Kidney epithelial cell (primary cell): ENCODE results near the gene OCSTAMP. TPM values are rescaled to one million over a fixed set of nuclear protein-coding genes. Genes with fewer than 3 reads are reported as not detected.

Experiments used
- DNase-seq: peaks from one replicate; pipeline ENCODE4 v3.0.0-alpha.2; 2010; ENCODE audit warnings: low read depth
- H3K27me3 ChIP-seq: 2 replicates; pipeline ENCODE4 v1.6.0; 2011; ENCODE audit warnings: low read length; ENCODE audit not compliant: control insufficient read depth, insufficient read depth
- H3K36me3 ChIP-seq: 2 replicates; pipeline ENCODE4 v1.5.1; 2011; ENCODE audit warnings: low read length; ENCODE audit not compliant: control insufficient read depth, insufficient read depth
- H3K4me3 ChIP-seq: 2 replicates; pipeline ENCODE4 v1.5.1; 2011; ENCODE audit warnings: low read depth, mild to moderate bottlenecking, control low read depth, low read length
- total RNA-seq: library from RNA; depleted of rRNA; stranded (reverse); fragments of >200 nt; gene quantifications from 2 replicates; pipeline ENCODE4 v1.2.3, GENCODE V29; 2015
- TF ChIP-seq, protein P1 (sequence below): IDR thresholded peaks from 2 replicates; pipeline ENCODE4 v1.5.1; 2011; ENCODE audit warnings: mild to moderate bottlenecking, moderate library complexity, low read length, control low read depth, inconsistent platforms; ENCODE audit not compliant: insufficient read depth, poor library complexity, severe bottlenecking

The OCSTAMP gene
- total RNA-seq, 1 donor from 2014 or later, result not detected

DNA sequence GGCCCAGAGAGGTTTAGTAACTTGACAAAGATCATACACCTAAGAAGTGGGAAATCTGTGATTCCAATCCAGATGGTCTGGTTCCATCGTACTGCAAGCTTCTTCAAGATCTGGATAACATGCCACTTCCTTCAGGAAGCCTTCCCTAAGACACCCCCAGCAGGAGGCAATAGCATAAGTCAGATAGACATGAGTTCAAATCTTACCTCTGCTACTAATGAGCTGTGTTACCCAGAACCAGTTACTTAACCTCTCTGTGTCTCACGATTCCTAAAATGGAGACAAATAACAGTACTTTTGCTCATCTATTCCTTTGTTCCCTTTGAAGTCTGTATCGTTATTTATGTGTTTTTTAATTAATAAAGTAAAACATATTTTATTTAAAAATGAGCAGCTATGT is 22.3 kb upstream of the OCSTAMP start:
- no peak for DNase-seq
- Histone ChIP-seq H3K36me3 (no peaks in the 10 kb centered on the region), H3K27me3 (peaks cover 2% of the 10 kb centered on the region), H3K4me3 (no peak overlapping the region)
- TF ChIP-seq, protein P1, sequence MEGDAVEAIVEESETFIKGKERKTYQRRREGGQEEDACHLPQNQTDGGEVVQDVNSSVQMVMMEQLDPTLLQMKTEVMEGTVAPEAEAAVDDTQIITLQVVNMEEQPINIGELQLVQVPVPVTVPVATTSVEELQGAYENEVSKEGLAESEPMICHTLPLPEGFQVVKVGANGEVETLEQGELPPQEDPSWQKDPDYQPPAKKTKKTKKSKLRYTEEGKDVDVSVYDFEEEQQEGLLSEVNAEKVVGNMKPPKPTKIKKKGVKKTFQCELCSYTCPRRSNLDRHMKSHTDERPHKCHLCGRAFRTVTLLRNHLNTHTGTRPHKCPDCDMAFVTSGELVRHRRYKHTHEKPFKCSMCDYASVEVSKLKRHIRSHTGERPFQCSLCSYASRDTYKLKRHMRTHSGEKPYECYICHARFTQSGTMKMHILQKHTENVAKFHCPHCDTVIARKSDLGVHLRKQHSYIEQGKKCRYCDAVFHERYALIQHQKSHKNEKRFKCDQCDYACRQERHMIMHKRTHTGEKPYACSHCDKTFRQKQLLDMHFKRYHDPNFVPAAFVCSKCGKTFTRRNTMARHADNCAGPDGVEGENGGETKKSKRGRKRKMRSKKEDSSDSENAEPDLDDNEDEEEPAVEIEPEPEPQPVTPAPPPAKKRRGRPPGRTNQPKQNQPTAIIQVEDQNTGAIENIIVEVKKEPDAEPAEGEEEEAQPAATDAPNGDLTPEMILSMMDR, result no peak

DNA sequence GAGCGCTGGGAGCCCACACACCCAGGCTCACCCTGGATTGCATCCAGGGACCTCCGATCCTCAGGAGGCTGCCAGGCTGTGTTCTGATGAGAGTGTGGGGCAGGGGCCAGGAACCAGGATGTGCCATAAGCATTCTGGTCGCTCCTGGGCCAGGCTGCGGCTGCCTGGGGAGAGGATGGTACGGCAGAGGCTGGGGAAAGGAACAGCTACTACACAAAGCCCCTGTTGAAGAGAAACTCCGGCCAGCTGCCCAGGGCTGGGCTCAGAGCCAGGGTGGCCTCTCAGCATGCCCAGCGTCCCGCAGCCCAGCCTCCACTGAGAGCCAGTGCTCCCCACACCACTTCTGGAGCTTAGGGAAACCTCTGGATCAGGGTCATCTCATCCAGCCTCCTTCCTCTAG is 21.7 kb upstream of the OCSTAMP start:
- TF ChIP-seq, protein P1, result no peak
- H3K27me3 ChIP-seq, result peaks cover 2% of the 10 kb centered on the region
- DNase-seq, result no peak
- no peak overlapping the region for H3K4me3 ChIP-seq
- H3K36me3 ChIP-seq, result no peaks in the 10 kb centered on the region

DNA sequence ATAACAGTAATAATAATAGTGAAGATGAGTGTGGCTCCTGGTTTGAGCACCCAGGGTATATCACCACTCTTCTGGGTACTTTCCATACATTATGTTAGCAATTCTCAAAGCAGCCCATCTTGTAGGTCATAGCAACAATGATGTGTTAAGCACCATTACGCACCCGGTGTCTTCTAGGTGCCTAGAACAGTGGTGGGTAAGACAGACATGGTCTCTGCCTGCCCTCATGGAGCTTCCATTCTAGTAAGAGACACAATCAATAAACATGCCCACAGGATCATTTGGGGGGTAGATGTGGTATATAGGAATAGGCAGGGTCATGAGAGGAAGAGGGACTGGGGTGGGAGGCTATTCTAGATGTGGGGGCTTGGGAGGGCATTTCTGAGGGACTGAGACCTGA is 21.0 kb upstream of the OCSTAMP start:
- TF ChIP-seq, protein P1, result no peak
- no peak for DNase-seq
- no peak overlapping the region for H3K4me3 ChIP-seq
- H3K36me3 ChIP-seq, result no peaks in the 10 kb centered on the region
- peaks cover 2% of the 10 kb centered on the region for H3K27me3 ChIP-seq

DNA sequence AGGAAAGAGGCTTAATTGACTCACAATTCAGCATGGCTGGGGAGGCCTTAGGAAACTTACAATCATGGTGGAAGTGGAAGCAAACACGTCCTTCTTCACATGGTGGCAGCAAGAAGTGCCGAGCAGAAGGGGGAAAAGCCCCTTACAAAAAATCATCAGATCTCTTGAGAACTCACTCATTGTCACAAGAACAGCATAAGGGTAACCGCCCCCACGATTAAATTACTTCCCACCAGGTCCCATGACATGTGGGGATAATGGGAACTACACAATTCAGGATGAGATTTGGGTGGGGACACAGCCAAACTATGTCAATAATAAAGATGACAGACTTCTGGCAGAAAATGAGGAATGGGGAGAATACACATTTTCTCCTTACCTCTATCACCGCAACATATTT is 20.5 kb upstream of the OCSTAMP start:
- Histone ChIP-seq H3K4me3 (no peak overlapping the region), H3K36me3 (no peaks in the 10 kb centered on the region), H3K27me3 (peaks cover 2% of the 10 kb centered on the region)
- DNase-seq, result no peak
- TF ChIP-seq, protein P1, result no peak

DNA sequence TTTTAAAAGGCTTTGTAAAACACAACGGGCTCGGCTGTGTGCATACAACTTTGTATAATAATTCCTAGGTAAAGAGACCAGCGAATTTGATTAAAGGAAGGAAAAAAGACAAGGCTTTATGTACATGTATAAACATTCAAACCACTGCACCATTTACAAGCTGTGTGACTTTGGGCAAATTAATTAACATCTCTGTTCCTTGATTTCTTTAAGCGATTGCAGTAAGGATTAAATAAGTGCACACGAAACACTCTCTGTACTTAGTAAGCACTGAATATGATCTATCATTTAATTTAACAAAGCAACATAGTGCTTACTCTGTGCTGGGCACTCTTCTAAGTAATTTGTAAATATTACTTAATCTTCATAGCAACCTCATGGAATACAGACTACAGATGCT is 19.5 kb upstream of the OCSTAMP start:
- Histone ChIP-seq H3K36me3 (no peaks in the 10 kb centered on the region), H3K27me3 (no peaks in the 10 kb centered on the region), H3K4me3 (no peak overlapping the region)
- TF ChIP-seq, protein P1, result no peak
- no peak for DNase-seq

DNA sequence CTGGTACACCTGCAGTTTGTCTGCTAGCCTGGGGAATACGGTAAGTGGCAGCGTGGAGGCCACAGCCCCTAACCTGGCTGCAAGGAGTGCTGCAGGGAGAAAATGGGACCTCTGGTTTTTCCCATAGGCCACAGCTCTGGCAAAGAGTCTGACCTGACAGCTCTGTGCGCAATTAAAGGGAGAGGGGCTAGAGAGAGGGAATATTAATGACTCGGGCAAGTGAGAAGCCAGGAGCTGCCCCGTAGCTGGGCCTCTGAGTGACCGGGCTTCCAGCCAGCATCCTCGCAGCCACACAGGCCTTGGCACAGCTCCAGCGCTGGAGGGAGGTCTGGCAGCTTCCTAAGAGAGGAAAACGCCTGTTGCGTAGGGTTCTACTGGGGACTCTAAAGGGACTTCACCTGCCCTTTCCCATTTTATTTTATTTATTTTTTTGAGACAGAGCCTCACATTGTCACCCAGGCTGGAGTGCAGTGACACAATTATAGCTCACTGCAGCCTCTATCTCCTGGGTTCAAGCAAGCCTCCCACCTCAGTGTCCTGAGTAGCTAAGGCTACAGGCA is 18.2 kb upstream of the OCSTAMP start:
- Histone ChIP-seq H3K36me3 (no peaks in the 10 kb centered on the region), H3K4me3 (no peak overlapping the region), H3K27me3 (no peaks in the 10 kb centered on the region)
- DNase-seq, result no peak
- TF ChIP-seq, protein P1, result no peak
